Testis (tissue), 2 donors: ENCODE results near the gene TOR1AIP2.

Source experiments
- POLR2A ChIP-seq: fragments of 450-650 bp; IDR thresholded peaks from one replicate; pipeline ENCODE4 v1.6.1; 2017; ENCODE audit warnings: antibody characterized with exemption, mild to moderate bottlenecking, moderate library complexity
- TF ChIP-seq, protein P1 (sequence below), 3 experiments: fragments of 450-650 bp in 2 of 3; fragments of 200-600 bp in 1 of 3; sonication (generic) in 1 of 3; IDR thresholded peaks; one replicate each; pipeline ENCODE4 v1.5.1; 2016 to 2019; ENCODE audit warnings: antibody characterized with exemption in 3 of 3, mild to moderate bottlenecking in 2 of 3, moderate library complexity in 1 of 3

DNA sequence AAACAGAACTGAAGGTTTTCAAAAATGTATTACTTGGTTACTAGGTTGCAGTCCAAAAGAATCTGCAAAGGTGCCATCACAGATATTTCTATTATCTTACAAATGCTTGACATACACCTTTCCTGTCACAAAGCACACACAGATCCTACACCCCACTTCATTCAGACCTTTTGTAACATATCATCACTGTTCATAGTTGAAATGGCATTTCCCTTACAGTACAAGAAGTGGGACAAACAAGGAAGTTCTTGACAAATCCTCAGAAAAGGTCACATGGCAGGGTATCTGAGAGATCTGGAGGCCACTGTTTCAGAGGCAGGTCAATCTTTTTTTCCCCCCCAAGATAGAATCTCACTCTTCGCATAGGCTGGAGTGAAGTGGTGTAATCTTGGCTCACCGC is 21.3 kb downstream of the TOR1AIP2 start:
- TF ChIP-seq, protein P1, sequence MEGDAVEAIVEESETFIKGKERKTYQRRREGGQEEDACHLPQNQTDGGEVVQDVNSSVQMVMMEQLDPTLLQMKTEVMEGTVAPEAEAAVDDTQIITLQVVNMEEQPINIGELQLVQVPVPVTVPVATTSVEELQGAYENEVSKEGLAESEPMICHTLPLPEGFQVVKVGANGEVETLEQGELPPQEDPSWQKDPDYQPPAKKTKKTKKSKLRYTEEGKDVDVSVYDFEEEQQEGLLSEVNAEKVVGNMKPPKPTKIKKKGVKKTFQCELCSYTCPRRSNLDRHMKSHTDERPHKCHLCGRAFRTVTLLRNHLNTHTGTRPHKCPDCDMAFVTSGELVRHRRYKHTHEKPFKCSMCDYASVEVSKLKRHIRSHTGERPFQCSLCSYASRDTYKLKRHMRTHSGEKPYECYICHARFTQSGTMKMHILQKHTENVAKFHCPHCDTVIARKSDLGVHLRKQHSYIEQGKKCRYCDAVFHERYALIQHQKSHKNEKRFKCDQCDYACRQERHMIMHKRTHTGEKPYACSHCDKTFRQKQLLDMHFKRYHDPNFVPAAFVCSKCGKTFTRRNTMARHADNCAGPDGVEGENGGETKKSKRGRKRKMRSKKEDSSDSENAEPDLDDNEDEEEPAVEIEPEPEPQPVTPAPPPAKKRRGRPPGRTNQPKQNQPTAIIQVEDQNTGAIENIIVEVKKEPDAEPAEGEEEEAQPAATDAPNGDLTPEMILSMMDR (IDR thresholded peaks at IDR 0.05): no peak
- TF ChIP-seq POLR2A: no peak
